OCI-LY7 (cell line): ENCODE measurements around the gene TALDO1. TPM values are rescaled to one million over a fixed set of nuclear protein-coding genes. Genes with fewer than 3 reads are reported as not detected.
A peak's percentile ranks its signal among the peaks of the same experiment; 100 is the strongest.

Experiments
- BruUV-seq: library from RNA; stranded (reverse); fragments of 400-500 nt; replicated peaks from 2 replicates; lab custom pipeline; 2021; lab: Mats Ljungman, UMichigan
- CTCF ChIA-PET: fragments of 300-600 bp; sonication (Branson Sonifier 250); formaldehyde crosslinking; loops from one replicate; lab custom pipeline; 2022; ENCODE audit warnings: antibody characterized with exemption; ENCODE audit not compliant: unreplicated experiment; lab: Charles Lee
- POLR2A ChIA-PET: fragments of 300-600 bp; sonication (Branson Sonifier 250); formaldehyde crosslinking; loops from one replicate; lab custom pipeline; 2022; ENCODE audit warnings: antibody characterized with exemption; lab: Charles Lee
- DNase-seq: peaks from one replicate; pipeline ENCODE4 v3.0.0-alpha.2; 2015; ENCODE audit warnings: low spot score
- H2AFZ ChIP-seq: fragments of 200-600 bp; sonication (generic), shearing (Covaris generic); 2 replicates; pipeline ENCODE4 v1.6.1; 2014; ENCODE audit warnings: mild to moderate bottlenecking, antibody characterized with exemption, low read length, moderate library complexity
- H3K27ac ChIP-seq: fragments of 200-600 bp; sonication (generic); 2 replicates; pipeline ENCODE4 v1.5.1; 2014; ENCODE audit warnings: mixed run types, low read depth, mild to moderate bottlenecking, moderate library complexity, low read length, inconsistent platforms; ENCODE audit not compliant: poor library complexity, severe bottlenecking
- H3K36me3 ChIP-seq: fragments of 200-600 bp; sonication (generic); 2 replicates; pipeline ENCODE4 v1.6.1; 2014; ENCODE audit warnings: mild to moderate bottlenecking, antibody characterized with exemption, low read length, moderate library complexity, mixed read lengths; ENCODE audit not compliant: insufficient read depth
- H3K4me1 ChIP-seq: fragments of 200-600 bp; sonication (generic); 2 replicates; pipeline ENCODE4 v1.5.1; 2014; ENCODE audit warnings: mild to moderate bottlenecking, low read length; ENCODE audit not compliant: insufficient read depth, poor library complexity, severe bottlenecking
- H3K4me2 ChIP-seq: fragments of 200-600 bp; sonication (generic); 2 replicates; pipeline ENCODE4 v1.6.1; 2014; ENCODE audit warnings: mild to moderate bottlenecking, low read length
- H3K4me3 ChIP-seq: fragments of 200-600 bp; sonication (generic); 2 replicates; pipeline ENCODE4 v1.5.1; 2014; ENCODE audit warnings: mild to moderate bottlenecking, low read depth, low read length; ENCODE audit not compliant: poor library complexity, severe bottlenecking
- H3K79me2 ChIP-seq: fragments of 200-600 bp; sonication (generic); 2 replicates; pipeline ENCODE4 v1.6.1; 2016; ENCODE audit warnings: low read depth, mild to moderate bottlenecking, low read length, moderate library complexity, mixed read lengths; ENCODE audit not compliant: insufficient read depth
- H3K9me2 ChIP-seq: fragments of 200-600 bp; sonication (generic); 2 replicates; pipeline ENCODE4 v1.6.1; 2016; ENCODE audit warnings: mild to moderate bottlenecking, low read length, mixed read lengths; ENCODE audit not compliant: insufficient read depth
- H3K9me3 ChIP-seq: fragments of 200-600 bp; sonication (generic); 2 replicates; pipeline ENCODE4 v1.6.1; 2014; ENCODE audit warnings: mild to moderate bottlenecking, mixed run types, low read length, mixed read lengths
- H4K20me1 ChIP-seq: fragments of 200-600 bp; sonication (generic); 2 replicates; pipeline ENCODE4 v1.6.1; 2014; ENCODE audit warnings: mild to moderate bottlenecking, antibody characterized with exemption, low read length, moderate library complexity, mixed read lengths; ENCODE audit not compliant: insufficient read depth
- EZH2phosphoT487 ChIP-seq: fragments of 200-600 bp; sonication (generic); IDR thresholded peaks from 2 replicates; pipeline ENCODE4 v1.6.1; 2018; ENCODE audit warnings: low read depth, borderline replicate concordance, mild to moderate bottlenecking, mixed run types, antibody characterized with exemption, low read length, moderate library complexity, mixed read lengths
- intact Hi-C: fragments of 100-400 bp; cut with micrococcal nuclease; formaldehyde crosslinking; loops from one replicate; pipeline ENCODE4 v1.10.0; 2022; ENCODE audit not compliant: unreplicated experiment
- total RNA-seq, 2 experiments: library from RNA; depleted of rRNA in 1 of 2; stranded (reverse); fragments of >200 nt in 1 of 2; shearing (Covaris generic) in 1 of 2; gene quantifications; 2 replicates each; pipeline ENCODE4 v1.2.3, GENCODE V29; 2014 to 2022
- TF ChIP-seq, protein P1 (sequence below): fragments of 200-600 bp; sonication (generic); conservative IDR thresholded peaks from 2 replicates; pipeline ENCODE4 v1.5.1; 2014; ENCODE audit warnings: mild to moderate bottlenecking, antibody characterized with exemption, low read length, moderate library complexity, mixed read lengths

Gene TALDO1
- total RNA-seq, 2 experiments from 2014 or later, result 172 to 226 TPM

DNA sequence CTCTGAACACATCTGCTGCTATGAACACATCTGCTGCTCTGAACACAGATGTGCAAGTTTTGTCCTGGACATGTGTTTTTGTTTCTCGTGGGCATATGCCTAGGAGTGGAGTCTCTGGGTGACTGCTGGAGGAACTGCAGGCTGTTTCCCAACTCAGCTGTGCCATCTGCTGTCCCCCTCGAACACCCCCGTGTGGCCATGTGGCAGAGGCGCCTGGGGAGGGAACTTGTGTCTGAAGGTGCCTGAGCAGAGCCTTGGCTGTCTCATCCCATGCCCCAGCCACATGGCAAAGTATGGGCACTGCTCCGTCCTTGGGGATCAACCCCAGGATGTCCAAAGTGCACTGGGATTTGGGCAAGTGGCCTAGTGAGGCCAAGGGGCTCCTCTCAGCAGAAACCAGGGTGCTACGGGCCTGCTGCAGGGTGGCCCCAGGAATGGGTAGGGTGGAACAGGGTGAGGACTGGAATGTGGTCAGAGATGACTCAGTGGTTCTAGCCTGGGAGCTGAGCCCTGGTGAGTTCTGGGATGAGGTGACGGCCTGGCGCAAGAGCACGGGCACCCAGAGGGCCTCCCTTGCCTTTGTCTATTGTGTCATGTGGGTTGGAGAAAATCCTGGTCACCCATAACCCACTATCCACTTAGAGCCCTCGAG, 15.3 kb downstream of the TALDO1 start:
- H3K27ac ChIP-seq, result no peak overlapping the region
- H3K4me3 ChIP-seq, result no peak overlapping the region
- H4K20me1 ChIP-seq, result peaks cover 4% of the 10 kb centered on the region; the same call in 1 of the 2 replicates
- H2AFZ ChIP-seq, result no peak overlapping the region
- peak; percentile 43 for DNase-seq
- BruUV-seq, result no TSS peak
- H3K4me2 ChIP-seq, result no peak overlapping the region
- no peaks in the 10 kb centered on the region for H3K9me3 ChIP-seq
- CTCF ChIA-PET, result no interaction called here
- no peaks in the 10 kb centered on the region for H3K4me1 ChIP-seq
- POLR2A ChIA-PET, result no interaction called here
- TF ChIP-seq, protein P1, sequence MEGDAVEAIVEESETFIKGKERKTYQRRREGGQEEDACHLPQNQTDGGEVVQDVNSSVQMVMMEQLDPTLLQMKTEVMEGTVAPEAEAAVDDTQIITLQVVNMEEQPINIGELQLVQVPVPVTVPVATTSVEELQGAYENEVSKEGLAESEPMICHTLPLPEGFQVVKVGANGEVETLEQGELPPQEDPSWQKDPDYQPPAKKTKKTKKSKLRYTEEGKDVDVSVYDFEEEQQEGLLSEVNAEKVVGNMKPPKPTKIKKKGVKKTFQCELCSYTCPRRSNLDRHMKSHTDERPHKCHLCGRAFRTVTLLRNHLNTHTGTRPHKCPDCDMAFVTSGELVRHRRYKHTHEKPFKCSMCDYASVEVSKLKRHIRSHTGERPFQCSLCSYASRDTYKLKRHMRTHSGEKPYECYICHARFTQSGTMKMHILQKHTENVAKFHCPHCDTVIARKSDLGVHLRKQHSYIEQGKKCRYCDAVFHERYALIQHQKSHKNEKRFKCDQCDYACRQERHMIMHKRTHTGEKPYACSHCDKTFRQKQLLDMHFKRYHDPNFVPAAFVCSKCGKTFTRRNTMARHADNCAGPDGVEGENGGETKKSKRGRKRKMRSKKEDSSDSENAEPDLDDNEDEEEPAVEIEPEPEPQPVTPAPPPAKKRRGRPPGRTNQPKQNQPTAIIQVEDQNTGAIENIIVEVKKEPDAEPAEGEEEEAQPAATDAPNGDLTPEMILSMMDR, result peak; percentile 39; the same call in 1 of the 2 replicates
- no peak for TF ChIP-seq EZH2phosphoT487
- H3K79me2 ChIP-seq, result no peaks in the 10 kb centered on the region
- intact Hi-C loops, result no loop called here
- H3K9me2 ChIP-seq, result no peaks in the 10 kb centered on the region
- peaks cover 98% of the 10 kb centered on the region for H3K36me3 ChIP-seq

DNA sequence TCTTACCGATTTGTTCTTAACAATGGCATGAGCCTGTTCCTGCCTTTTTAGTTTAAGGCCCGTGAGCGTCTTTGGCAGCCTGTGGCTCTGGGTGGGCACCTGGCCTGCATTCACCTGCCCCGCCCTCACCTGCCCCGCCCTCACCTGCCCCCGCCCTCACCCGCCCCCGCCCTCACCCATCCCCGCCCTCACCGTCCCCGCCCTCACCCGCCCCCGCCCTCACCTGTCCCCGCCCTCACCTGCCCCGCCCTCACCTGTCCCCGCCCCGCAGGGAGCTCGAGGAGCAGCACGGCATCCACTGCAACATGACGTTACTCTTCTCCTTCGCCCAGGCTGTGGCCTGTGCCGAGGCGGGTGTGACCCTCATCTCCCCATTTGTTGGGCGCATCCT, 15.8 kb downstream of the TALDO1 start:
- peaks cover 4% of the 10 kb centered on the region; the same call in 1 of the 2 replicates for H4K20me1 ChIP-seq
- TF ChIP-seq, protein P1, result no peak
- no peak for TF ChIP-seq EZH2phosphoT487

More for the DNA sequence above, 15.8 kb downstream of the TALDO1 start:
- DNase-seq, result no peak
- ChIA-PET POLR2A (no interaction called here), CTCF (interaction anchor here (1.7 kb wide), 1 partner anchor 14 kb away, joined by 4 read pairs; no protein-coding TSS in a partner anchor)
- H3K4me1 ChIP-seq, result no peaks in the 10 kb centered on the region
- H2AFZ ChIP-seq, result no peak overlapping the region
- H3K9me2 ChIP-seq, result no peaks in the 10 kb centered on the region
- peaks cover 95% of the 10 kb centered on the region for H3K36me3 ChIP-seq
- H3K4me3 ChIP-seq, result no peak overlapping the region
- intact Hi-C loops, result no loop called here
- H3K79me2 ChIP-seq, result no peaks in the 10 kb centered on the region
- H3K9me3 ChIP-seq, result no peaks in the 10 kb centered on the region
- BruUV-seq, result no TSS peak
- no peak overlapping the region for H3K4me2 ChIP-seq
- H3K27ac ChIP-seq, result no peak overlapping the region
